OCI-M1 (cell line): ENCODE data around the gene ATF3.
A peak's percentile ranks its signal among the peaks of the same experiment; 100 is the strongest.
"Not testable (repeated sequence)": the region's sequence is repeated elsewhere in the genome, so short reads cannot be mapped to it uniquely, and the experiment has no call there.

ENCODE experiments used
- DNase-seq: peaks from one replicate; lab custom pipeline; 2025; lab: John Stamatoyannopoulos, UW

The ATF3 gene

DNA sequence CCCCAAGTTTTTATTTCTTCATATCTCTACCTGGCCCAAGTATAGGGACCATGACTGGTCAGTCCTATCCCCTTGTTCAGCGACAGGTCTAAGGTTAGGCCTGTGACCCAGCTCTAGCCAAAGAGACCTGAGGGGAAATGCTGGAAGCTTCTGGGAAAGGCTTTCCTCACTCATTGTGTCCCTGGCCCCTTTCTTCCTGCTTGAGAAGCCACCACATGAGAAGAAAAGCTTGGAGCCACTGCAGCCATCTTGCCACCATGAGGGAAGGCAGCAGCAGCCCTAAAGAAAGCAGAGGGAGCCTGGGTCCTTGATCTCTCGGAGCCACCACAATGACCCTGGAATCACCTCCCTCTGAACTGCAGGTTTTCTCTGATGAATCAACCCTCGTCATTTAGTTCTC lies 43.4 kb downstream of the ATF3 start:
- DNase-seq, result no peak

GRCh38 chr1:212652609-212653008 lies 44.0 kb downstream of the ATF3 start:
- no peak for DNase-seq

DNA sequence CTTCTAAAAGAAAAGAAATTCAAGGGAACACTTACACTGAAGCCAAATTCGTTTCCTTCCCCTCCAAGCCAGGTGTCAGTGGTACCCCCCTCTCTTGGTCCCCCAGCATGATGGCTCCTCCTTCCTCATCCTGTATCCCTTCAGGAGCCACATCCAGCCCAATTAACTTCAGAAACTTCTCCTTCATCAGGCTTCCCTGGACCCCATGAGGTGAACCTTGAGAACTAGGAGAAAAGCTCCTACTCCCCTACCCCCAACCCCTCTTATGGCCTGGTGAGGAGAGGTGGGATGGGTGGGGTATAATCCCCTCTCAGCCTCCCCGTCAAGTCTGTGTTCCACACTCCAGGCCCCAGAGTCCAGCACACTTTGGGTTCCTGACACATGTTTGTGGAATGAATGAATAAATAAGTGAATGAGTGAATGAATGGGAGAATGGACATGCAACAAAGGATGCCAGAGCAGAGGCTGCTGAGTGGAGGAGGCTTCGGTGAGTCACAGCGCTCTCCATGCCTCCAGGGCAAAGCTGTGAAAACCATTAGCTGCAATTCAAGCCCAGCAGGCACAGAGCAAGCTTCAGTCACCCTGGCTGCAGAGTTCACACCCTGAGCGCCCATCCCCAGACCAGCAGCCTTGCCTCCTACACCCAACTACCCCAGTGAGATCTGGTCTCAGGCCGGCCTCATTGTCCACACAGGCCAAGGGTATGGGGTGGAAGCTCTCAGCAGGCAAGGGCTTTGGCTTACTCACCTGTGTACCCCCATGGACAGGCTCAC lies 47.3 kb downstream of the ATF3 start:
- DNase-seq, result no peak

- no peak for DNase-seq
Observed at GRCh38 chr1:212656730-212657129, 48.2 kb downstream of the ATF3 start.

GRCh38 chr1:212658250-212658649 lies 49.7 kb downstream of the ATF3 start:
- DNase-seq, result not testable (repeated sequence)

- DNase-seq, result no peak
Observed at GRCh38 chr1:212664409-212665199, 56.0 kb downstream of the ATF3 start.

GRCh38 chr1:212665241-212666115 lies 56.9 kb downstream of the ATF3 start:
- peak; percentile 87 for DNase-seq

- no peak for DNase-seq
Observed at GRCh38 chr1:212666116-212666775, 57.7 kb downstream of the ATF3 start.

DNA sequence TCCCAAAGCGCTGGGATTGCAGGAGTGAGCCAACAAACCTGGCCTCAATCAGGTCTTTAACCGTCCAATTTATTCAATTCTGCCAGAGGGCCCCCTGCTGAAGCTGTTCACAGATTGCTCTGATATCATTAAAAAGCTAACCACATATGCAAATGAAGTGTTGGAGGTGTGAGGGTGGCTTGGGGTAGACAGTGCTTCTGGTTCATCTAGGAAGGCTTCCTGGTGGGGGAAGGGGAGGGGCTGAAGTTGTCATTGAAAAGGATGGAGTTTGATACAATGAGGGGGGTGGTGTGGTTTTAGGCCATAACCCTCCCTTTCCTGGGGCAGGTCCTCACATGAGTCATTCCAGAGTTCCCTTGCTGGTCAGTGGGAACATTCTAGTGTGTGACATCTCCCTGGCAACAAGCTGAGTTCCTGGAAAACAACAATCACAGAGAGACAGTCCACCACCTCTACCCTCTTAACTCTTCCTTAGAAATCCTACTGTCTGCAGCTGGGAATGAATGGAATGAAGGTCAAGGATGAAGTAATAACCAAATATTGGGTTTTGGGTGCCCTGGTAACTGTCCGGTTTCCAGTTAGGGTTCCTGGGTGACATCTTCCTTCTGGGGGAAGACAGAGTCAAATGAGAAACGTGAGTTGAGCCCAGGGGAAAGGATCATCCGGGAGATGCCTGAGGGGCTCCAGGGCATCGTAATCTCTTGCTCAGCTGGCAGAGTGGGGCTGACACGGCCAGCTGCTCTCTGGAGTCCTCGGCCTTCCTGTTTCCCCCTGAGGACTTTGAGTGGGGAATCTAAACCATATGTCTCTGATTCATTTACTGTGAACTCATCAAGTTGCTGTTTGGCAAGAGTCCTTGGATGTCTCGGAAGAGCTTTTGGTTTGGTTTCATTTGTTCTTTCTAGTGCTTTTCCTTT lies 58.9 kb downstream of the ATF3 start:
- peak; percentile 46 for DNase-seq

GRCh38 chr1:212668477-212668876 lies 59.9 kb downstream of the ATF3 start:
- DNase-seq, result no peak

GRCh38 chr1:212669102-212669501 lies 60.5 kb downstream of the ATF3 start:
- peak; percentile 86 for DNase-seq

GRCh38 chr1:212669600-212669999 lies 61.0 kb downstream of the ATF3 start:
- DNase-seq, result no peak

- DNase-seq, result no peak
Observed at GRCh38 chr1:212670301-212670700, 61.7 kb downstream of the ATF3 start.
